T-helper 1 cell treated with Interleukin-12 subunit alpha and Interleukin-12 subunit beta and Interleukin-4 antibody, amounts not matched to agents 30 ng/mL and 1 ng/mL, for 36 hours (primary cell): ENCODE measurements around the gene DTD2. TPM values are rescaled to one million over a fixed set of nuclear protein-coding genes. Genes with fewer than 3 reads are reported as not detected.
"Not testable (repeated sequence)": the region's sequence is repeated elsewhere in the genome, so short reads cannot be mapped to it uniquely, and the experiment has no call there.

ENCODE experiments used
- intact Hi-C: fragments of 100-400 bp; cut with micrococcal nuclease; formaldehyde crosslinking; loops from one replicate; pipeline ENCODE4 v1.15.1; 2024
- total RNA-seq: library from RNA; stranded (reverse); gene quantifications from 2 replicates; pipeline ENCODE4 v1.2.3, GENCODE V29; 2022

Gene DTD2
- total RNA-seq, 1 donor from 2014 or later: 17.7 TPM

DNA sequence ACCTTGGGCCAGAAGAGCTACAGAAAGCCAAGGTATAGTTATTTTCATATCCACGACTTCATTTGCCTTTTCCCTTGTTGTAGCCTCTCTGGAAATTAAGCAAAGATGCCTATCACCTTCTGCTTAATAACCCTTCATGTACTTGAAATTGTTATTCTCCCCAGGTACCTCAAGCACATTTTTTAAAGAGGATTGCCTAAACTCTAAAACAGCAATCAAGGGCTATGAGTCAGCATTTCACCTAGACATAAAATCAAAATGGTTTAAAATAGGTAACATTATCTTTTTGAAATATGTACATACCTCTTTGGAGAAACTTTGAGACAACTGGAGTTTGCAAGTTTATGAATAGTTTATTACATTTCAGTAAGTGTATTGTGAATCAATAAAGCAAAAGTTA is 11.6 kb downstream of the DTD2 start:
- intact Hi-C loops: loop anchor here (5.0 kb wide), 1 partner anchor 38 kb away; no protein-coding TSS in a partner anchor

DNA sequence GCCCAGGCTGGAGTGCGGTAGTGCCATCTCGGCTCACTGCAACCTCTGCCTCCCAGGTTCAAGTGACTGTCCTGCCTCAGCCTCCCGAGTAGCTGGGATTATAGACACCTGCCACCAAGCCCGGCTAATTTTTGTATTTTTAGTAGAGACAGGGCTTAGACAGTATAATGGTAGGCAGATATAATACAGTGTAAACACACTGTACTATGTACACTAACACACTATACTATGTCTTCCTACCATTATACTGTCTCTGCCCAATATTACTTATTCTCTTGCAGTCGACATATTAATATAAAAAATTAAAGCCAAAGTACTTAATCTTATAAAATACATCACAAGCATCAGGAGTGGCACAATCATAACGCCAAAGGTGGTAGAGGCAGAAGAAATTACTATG is 15.0 kb downstream of the DTD2 start:
- intact Hi-C loops: no loop called here

DNA sequence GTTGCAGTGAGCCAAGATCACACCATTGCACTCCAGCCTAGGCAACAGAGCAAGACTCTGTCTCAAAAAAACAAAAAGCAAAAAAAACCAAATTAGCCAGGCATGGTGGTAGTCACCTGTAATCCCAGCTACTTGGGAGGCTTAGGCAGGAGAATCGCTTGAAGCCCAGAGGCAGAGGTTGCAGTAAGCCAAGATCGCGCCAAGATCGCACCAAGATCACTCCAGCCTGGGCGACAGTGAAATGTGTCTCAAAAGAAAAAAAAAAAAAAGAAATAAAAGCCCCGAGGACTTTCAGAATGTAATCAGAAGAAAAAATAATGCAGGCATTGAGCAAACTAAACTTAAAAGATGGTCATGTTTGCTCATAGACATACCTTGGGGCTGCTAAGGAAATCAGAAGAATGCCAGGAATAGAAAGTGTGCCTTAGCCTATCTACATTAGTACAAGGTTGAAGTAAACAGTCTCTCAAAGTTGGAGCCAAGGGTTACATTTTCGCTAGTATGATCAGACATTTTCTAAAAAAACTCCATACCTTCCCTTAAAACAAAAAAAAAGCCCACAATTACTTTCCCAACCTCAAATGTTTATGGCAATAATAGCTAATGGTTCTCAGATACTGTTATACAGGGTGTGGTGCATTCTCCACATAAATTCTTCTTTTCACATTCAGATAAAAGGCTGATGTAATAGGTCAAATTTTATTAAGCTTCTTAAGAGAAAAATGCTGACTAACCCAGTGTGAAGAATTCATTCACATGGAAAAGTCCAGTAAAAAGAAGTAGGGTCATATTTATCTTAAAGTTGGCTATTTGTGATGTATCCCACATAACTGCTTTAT is 15.8 kb downstream of the DTD2 start:
- intact Hi-C loops: no loop called here

- intact Hi-C loops: no loop called here
These were observed 17.0 kb downstream of the DTD2 start for GRCh38 chr14:31440280-31440679.

- intact Hi-C loops: no loop called here
These were observed 17.7 kb downstream of the DTD2 start for GRCh38 chr14:31439561-31439960.

- intact Hi-C loops: not testable (repeated sequence)
These were observed 20.1 kb downstream of the DTD2 start for GRCh38 chr14:31437045-31437691.

DNA sequence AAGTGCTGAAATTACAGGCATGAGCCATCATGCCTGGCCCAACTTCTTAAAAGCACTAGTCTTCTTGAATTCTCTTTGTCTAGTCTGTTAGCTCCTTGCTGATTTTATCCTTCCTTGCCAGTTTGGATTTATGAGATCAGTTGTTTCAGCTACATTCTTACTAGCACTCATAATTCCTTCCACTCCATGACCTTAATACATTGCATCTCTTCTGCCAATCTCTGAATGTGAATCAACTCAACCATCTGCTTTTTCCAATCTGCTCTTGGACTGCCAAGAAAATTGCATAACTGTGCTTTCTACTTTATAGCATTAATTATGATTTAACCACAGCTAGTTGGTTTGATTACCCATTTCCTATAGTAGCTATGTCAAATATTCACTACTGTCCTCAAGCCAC is 22.0 kb downstream of the DTD2 start:
- intact Hi-C loops: no loop called here

DNA sequence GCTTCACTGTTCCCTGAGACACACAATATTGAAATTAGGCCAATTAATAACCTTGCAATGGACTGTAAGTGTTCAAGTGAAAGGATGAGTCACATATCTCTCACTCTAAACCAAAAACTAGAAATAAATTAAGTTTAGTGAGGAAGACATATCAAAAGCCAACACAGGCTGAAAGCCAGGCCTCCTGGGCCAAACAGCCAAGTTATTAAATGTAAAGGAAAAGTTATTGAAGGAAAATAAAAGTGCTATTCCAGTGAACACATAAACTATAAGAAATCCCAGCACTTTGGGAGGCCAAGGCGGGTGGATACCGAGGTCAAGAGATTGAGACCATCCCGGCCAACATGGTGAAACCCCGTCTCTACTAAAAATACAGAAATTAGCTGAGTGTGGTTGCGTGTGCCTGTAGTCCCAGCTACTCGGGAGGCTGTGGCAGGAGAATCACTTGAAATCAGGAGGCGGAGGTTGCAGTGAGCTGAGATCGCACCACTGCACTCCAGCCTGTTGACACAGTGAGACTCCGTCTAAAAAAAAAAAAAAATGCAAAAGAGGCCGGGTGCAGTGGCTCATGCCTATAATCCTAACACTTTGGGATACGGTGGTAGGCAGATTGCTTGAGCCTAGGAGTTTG is 26.6 kb downstream of the DTD2 start:
- intact Hi-C loops: no loop called here

- intact Hi-C loops: no loop called here
These were observed 27.5 kb downstream of the DTD2 start for GRCh38 chr14:31429791-31430190.

DNA sequence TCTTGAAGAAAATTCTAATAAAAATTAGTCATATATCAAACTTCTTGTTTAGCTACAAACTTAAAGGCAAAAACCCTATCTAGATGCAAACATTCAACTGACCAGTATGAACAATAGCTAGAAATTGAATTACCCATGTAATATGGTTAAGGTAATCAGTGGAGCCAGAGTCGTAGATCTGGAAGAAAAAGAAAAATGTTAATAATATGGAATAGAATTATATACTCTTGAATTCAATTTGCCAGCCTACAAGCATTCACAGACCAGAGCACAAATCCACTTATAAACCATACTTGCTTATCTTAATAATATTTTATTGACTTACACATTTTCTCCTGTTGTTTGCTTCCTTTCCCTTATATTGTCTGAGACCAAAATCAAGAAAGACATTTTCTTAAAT is 29.3 kb downstream of the DTD2 start:
- intact Hi-C loops: no loop called here

- intact Hi-C loops: no loop called here
These were observed 30.6 kb downstream of the DTD2 start for GRCh38 chr14:31426663-31427062.

- intact Hi-C loops: no loop called here
These were observed 31.4 kb downstream of the DTD2 start for GRCh38 chr14:31425905-31426304.

GRCh38 chr14:31421200-31421599 is 36.1 kb downstream of the DTD2 start:
- intact Hi-C loops: loop anchor here (1.0 to 2.0 kb wide), 2 partner anchors 658 to 834 kb away; no protein-coding TSS in a partner anchor

DNA sequence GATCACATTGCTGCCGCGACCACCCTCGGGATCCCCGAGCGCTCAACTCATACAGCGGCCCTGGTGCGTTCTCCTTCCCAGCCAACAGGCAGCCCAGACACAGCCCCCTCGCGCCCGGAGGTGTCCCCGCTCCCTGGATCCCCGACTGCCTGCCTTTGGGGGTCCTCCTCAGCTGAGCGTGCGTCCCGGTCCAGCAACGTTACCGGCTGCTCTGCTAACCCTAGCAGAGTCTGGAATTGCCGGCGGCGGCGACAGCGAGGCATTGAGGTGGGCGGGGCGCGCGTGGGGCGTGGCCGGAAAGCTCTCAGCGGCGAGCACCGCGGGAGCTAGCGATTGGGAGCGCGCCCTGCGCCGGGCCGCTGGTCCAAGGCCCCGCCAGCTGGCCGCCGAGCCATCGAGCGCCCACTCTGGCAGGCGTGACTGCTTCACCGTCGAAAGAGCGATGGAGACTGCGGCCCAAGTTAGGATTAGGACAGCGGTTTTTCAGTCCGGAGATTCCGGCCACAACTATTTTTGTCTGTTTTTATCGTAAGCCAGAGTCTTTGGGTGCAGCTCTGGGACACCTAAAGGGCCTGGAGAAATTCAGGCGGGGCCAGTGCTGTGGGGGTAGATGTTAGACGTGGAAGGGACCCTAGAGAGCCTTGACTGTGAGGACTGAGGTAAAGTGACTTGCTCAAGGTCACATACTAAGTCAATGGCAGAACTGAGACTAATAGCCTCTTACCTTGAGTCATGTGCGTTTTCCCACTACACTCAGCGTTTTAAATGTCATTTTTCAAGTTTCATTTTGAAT is 36.8 kb downstream of the DTD2 start, which contains the start of gene HEATR5A:
Gene HEATR5A (minus strand): TSS at position 232 of the 793 bp plus-strand sequence. CDS start 17,575 bp downstream, outside the sequence.
- intact Hi-C loops: loop anchor here (1.0 to 2.0 kb wide), 16 partner anchors 20 to 861 kb away; partner anchors contain the start of genes DTD2, G2E3, NUBPL and RNU6-7

DNA sequence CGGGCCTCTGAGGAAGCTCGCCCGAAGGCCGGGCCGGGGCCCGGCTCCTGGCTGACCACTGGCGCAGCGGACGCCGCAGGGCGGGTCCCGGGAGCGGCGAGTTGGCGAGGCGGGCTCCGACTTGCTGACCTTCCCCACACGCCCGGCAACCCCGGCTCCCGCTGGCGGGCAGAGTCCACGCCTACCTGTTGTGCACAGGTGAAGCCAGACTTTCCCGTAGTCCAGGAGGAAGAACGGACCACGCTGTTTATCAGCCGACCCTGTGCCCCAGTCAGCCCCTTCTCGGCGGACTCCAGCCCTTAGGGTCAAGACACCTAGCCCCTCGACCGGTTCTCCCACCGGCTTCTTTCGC is 37.4 kb downstream of the DTD2 start:
- intact Hi-C loops: loop anchor here (1.0 to 2.0 kb wide), 15 partner anchors 20 to 861 kb away; partner anchors contain the start of genes DTD2, G2E3, NUBPL and RNU6-7

DNA sequence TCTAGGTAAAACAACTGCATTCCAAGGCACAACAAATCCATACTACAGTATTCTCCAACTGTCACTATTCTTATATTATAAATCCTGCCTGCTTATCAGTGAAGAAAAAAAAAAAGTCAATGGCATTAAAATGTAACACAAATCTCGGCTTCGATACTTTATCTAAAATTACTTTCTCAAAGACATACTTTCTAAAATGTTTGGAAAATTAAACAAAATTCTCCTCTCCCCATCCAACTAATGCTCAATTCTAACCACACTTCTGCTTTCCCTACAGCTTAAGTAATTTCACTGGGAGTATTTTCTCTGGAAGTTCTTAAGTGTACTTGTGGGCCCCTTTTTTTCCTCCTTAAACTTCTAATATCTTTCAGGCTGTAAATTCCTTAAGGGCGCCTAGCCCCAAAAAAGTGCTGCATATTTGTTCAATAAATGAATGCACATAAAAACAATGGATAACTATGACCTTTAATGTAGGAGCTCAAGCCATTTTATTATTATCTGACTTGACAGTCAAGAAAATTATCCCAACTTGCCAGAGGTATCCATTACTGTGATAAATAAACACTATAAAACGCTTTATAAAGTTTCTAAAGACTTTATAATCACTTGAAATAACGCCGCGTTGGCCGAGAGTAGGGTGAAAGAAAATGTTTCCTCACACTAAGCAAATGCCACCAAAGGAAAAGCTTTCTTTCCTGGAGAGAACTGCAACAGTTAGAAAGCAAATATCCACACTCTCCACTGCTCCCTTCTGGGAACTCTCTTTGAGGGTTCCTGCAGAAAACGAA is 37.9 kb downstream of the DTD2 start:
- intact Hi-C loops: no loop called here

DNA sequence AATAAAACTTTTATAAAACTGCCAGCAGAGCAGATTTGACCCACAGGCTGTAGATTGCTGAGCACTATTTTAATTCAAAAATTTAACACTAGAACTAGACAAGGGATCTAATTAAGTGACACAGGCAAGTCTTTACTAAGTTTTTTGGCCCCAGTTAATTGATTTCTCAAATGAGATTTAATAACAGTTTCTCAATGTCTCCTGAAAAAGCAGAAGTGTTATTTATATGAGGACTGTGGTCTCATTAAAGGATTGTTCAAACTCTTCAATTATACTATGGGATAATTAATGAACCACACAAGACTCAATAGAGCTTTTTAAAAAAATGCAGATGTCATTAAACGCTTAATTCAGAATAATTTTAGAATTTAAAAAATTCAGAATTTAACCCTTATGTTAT is 38.9 kb downstream of the DTD2 start:
- intact Hi-C loops: no loop called here

DNA sequence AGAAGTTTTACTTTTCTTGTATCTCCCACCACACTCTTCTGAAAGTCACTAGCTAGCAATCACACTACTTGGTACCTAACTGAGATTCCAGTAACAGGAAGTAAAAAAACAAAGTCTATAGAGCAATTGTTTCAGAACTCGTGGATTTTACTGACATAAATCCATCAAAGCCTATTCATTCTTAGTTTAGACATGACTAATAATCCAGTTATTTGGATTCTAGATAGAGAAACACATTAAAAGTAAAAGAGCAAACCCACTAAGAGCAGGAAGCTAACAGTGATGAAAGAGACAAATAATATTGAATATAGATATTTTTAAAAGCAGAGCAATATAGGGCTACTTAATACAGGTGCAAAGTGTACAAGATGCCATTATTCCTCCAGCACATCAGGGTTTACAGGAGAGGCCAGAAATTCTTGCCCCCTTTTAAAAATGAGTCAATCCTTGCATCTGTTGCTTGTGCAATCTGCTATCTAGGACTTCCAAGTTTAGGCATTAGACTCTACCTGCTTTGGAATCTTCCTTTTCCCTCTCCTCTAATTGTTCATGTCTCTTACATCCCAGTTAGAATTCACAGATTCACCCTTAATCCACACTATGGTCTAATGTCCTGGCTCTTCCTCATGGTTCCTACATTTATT is 43.0 kb downstream of the DTD2 start:
- intact Hi-C loops: no loop called here

DNA sequence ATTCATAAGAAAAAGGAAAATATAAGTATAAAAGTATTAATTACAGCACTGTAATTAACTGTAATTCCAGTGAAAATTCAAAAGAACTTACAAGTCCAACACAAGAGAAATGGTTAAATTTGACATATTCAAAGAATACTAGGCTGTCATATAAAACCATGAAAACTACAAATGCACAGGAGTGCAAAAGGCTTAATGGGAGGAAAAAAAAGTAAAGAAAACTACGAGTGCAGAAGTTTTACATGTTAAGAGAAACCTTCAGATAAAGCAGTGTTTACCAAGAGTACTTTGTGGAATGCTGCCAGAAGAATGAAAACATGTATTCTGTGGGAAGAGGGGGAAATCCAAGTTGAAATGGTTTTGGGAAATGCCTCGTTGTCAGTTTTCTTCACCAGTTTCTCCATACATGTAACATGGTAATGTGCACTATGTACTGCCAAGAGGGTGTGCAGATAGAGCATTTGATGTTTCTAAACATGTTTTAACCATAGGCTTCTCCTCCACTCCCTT is 46.0 kb downstream of the DTD2 start:
- intact Hi-C loops: no loop called here
